ENCODE data around the gene KCNK1.

The KCNK1 gene

DNA sequence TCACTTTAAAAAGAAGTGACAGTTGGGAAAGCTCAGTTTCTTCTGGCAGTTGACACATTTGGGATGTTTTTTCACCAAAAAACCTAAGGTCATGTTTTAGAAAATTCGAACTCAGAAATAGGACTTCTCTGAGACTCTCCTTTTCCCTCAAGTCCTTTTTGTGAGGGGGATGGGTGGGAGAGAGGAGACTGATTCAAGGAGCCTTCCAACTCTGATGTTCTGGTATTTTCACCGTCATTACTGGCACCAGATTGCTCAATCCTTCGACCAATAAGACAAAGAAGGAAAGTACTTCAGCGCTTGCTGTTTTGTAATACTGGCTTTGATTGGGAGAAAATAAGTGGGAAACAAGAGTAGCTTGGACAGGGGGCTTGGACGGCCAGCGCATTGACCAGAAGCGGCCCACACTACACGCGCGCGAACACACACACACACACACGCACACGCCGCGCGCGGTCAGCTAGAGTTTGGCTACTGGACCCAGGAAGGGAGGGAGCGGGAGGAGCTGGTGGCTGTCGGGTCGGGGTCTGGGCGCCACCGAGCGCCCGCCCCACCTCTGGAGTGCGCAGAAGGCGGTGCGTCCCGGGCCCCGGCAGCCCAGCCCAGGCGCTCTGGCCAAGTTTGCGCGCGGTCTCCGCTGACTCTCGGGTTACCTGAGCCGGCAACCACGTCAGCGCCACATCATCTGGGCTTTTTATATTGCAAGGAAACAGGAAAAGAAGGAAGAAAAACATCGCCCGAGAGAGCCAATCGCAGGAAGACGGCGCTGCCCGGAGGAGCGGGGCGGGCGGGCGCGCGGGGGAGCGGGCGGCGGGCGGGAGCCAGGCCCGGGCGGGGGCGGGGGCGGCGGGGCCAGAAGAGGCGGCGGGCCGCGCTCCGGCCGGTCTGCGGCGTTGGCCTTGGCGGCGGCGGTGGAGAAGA is at the start of gene KCNK1:
Gene KCNK1, plus strand, starts transcription at position 855 of the 921 bp plus-strand sequence. Its CDS starts 66 bp downstream, at position 921.
- no peak for DNase-seq

- no peak for DNase-seq
These were observed 48.6 kb upstream of the KCNK1 start for GRCh38 chr1:233565313-233565712.

GRCh38 chr1:233566886-233567285 is 47.0 kb upstream of the KCNK1 start:
- no peak for DNase-seq

GRCh38 chr1:233569636-233570035 is 44.3 kb upstream of the KCNK1 start:
- DNase-seq: no peak

- no peak for DNase-seq
These were observed 43.7 kb upstream of the KCNK1 start for GRCh38 chr1:233570216-233570615.

- DNase-seq: no peak
These were observed 43.2 kb upstream of the KCNK1 start for GRCh38 chr1:233570706-233571105.

DNA sequence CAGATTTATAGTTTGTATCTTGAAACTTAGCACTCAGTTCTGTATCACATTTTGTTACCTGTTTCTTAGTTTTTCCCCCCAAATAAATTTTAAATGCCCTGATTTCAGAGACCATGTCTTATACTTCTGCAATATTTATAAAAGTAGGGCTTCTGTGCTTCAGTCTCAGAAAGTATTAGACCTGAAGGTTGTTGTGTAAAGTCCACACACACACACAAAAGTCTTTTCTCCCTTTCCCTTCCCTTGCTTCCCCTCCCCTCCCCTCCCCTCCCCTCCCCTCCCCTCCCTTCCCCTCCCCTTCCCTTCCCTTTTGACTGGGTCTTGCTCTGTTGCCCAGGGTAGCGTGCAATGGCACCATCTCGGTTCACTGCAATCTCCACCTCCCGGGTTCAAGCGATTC is 41.0 kb upstream of the KCNK1 start:
- DNase-seq: no peak

GRCh38 chr1:233575450-233575849 is 38.5 kb upstream of the KCNK1 start:
- no peak for DNase-seq

GRCh38 chr1:233582439-233582838 is 31.5 kb upstream of the KCNK1 start:
- no peak for DNase-seq

GRCh38 chr1:233584376-233584775 is 29.5 kb upstream of the KCNK1 start:
- DNase-seq: no peak

- no peak for DNase-seq
These were observed 29.0 kb upstream of the KCNK1 start for GRCh38 chr1:233584931-233585330.

DNA sequence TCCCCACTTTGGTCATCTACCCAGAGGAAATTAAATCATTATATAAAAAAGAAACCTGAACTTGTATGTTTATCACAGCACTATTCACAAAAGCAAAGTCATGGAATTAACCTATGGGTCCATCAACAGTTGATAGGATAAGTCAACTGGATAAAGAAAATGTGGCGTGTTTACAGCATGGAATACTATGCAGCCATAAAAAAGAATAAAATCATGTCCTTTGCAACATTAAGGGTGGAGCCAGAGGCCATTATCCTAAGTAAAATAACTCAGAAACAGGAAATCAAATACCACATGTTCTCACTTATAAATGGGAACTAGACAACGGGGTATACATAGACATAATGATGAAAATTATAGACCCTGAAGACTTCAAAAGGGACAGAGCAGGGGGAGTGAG is 27.6 kb upstream of the KCNK1 start:
- DNase-seq: no peak

DNA sequence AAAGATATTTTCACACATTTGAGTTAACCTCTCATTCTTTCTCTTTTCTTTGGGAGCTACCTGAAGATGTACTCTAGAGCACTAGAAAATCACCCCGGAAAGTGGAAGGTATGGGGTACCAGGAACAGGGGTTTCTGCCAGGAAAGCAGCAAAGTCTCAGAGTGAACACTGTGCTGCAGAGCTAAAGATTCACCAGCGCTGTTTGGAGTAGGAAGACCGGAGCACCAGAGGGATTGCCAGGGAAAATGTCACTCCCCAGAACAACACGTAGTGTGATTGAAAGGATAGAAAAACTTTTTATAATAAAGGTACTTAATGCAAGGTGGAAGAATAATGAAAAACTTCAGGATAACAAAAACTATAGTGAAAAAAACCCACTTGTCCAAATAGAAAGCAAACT is 26.7 kb upstream of the KCNK1 start:
- no peak for DNase-seq

- no peak for DNase-seq
These were observed 25.7 kb upstream of the KCNK1 start for GRCh38 chr1:233587958-233588799.

- DNase-seq: no peak
These were observed 16.4 kb upstream of the KCNK1 start for GRCh38 chr1:233597489-233597901.

DNA sequence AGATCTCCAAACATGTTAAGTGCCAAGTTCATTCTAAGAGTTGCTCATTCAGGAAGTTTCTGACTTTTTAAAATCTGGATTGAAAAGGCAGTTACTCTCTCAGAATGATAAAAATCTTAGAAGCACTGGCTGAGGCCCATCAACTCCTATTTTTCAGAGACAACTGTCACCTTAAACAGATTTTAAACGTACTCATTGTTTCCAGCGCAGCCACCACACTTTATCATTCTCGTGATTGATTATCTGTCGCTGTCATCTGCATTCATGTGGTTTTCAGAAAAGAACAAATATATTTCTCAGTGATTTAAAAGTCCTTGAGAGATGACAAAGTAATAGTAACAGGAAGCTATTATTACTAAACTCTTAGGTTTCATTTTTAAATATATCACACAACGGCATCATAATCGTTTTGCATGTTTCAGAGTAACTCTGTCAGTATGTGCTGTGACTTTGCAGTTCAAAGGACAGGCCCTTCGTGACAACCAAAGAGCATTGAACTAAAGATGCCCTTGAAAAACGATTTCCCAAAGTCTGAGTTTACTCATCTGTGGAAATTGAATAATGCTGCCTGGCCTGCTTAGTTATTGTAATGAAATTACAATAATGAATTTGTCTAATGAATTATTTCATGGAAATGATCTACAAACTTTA is 14.9 kb upstream of the KCNK1 start:
- DNase-seq: no peak

- no peak for DNase-seq
These were observed 14.3 kb upstream of the KCNK1 start for GRCh38 chr1:233599542-233600073.

DNA sequence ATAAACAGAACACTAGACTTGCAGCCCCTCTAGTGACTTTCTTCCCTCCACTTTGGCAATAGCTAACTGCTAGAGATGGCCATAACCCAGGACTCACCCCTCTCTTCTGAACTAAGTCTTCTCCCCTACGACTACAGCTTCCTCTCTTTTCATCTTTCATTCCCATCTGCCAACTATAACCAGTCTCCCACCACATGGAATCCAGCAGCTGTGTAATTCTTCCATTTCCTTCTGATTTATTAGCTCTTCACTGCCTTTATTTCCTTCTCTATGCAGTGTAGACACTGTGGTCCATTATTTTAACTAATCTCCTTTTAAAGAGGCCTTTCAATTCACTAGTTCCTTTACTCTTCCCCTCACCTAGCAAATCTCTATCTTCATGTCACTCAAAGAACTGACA is 13.4 kb upstream of the KCNK1 start:
- no peak for DNase-seq

- no peak for DNase-seq
These were observed 10.4 kb upstream of the KCNK1 start for GRCh38 chr1:233603478-233603877.

- no peak for DNase-seq
These were observed 8.7 kb upstream of the KCNK1 start for GRCh38 chr1:233605205-233605604.

GRCh38 chr1:233606813-233607212 is 7.1 kb upstream of the KCNK1 start:
- DNase-seq: no peak

DNA sequence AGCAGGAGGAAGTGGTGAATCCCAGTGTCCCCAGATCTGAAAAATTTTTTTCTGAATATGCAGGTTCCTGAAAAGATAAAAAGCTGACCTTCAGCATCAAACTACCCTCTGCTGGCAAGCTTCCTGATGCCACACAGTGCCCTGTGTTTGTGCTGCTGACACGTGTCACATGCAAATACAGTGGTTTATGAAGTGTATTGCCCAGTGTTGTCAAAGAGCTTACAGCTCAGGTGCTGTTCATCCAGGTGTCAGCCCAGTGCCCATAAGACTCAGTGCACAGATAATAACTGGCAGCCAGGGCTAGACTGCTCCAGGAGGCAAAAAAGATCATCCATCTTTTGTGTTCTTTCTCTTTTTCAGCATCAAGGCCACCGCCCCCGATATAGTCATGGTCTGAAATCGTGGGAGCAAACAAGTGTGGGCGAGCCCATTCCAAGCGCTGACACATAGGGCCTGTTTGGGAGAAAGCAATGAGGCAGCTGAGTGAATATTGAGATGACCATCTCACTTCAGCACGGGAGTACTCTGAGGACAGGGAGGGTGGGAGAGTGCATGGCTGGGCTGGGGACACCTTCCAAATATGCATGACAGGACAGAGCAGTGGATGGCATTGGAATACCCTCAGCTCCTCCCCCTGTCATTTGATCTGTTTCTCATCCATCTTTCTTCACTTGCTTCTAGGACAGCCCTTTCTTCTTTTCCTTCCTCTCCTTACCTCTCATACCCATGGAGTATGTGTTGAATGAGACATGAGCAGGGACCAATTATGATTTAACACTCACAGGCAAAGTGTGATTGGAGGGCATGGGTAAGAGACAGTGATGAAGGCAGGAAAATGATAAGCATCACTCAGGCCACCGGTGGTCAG is 6.4 kb upstream of the KCNK1 start:
- DNase-seq: no peak

Measured in NCI-H1694 (cell line).